Measurements from ENCODE around the gene OSTM1.

DNA sequence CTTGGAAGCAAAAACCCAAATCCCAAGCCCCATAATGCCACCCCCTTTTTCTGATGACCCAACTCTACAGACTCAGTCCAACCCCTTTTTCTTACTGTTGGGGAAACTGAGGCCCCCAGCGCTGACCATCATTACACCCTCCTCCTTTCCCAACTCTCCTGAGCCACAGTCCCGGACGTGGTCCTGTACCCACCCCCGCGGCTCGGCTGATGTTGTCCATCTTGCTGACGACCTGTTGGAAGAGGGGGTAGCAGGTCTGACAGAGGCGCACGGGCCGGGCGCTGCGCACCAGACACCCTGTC is 533 bp downstream of the OSTM1 start:
- TF ChIP-seq, protein P1, sequence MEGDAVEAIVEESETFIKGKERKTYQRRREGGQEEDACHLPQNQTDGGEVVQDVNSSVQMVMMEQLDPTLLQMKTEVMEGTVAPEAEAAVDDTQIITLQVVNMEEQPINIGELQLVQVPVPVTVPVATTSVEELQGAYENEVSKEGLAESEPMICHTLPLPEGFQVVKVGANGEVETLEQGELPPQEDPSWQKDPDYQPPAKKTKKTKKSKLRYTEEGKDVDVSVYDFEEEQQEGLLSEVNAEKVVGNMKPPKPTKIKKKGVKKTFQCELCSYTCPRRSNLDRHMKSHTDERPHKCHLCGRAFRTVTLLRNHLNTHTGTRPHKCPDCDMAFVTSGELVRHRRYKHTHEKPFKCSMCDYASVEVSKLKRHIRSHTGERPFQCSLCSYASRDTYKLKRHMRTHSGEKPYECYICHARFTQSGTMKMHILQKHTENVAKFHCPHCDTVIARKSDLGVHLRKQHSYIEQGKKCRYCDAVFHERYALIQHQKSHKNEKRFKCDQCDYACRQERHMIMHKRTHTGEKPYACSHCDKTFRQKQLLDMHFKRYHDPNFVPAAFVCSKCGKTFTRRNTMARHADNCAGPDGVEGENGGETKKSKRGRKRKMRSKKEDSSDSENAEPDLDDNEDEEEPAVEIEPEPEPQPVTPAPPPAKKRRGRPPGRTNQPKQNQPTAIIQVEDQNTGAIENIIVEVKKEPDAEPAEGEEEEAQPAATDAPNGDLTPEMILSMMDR (IDR thresholded peaks at IDR 0.05) = no peak
- no peak for TF ChIP-seq POLR2A (IDR thresholded peaks at IDR 0.05)
